Activated CD4-positive, CD25-positive, alpha-beta regulatory T cell treated with anti-CD3 and anti-CD28 coated beads, Interleukin-2, amount 50 U/mL, for 72 hours (primary cell): ENCODE measurements around the gene PTPRN2.

ENCODE experiments used
- DNase-seq: peaks from one replicate; pipeline ENCODE4 v3.0.0; 2021

The PTPRN2 gene

GRCh38 chr7:157658851-157659412 lies 928.7 kb downstream of the PTPRN2 start:
- no peak for DNase-seq

- no peak for DNase-seq
These were observed 929.6 kb downstream of the PTPRN2 start for GRCh38 chr7:157657741-157658740.

DNA sequence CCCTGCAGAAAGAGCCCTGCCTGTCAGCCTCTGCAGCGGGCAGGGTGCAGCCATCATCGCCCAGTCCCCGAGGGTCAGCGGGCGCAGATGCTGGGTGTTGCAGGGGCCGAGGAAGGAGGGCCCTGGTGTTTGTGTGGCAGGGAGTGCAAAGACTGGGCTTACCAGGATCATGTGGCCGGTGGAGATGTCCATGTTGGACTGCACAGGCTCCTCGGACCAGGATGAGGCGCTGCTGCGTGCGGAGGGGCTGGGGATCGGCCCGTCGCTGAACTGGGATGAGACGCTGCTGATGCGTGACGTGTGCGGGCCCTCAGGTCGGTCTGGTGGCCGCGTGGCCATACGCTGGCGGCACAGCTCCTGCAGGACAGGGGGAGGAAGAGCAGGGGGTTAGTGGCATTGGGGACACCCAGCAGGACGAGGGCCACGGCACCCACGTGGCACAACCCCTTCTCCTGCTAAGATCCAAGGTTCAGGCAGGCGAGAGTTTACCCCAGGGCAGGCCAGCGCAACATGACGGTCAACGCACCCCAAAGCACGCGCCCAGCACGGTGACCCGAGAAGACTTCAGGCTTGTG lies 931.3 kb downstream of the PTPRN2 start:
- DNase-seq: no peak

- DNase-seq: no peak
These were observed 933.3 kb downstream of the PTPRN2 start for GRCh38 chr7:157654350-157654749.

DNA sequence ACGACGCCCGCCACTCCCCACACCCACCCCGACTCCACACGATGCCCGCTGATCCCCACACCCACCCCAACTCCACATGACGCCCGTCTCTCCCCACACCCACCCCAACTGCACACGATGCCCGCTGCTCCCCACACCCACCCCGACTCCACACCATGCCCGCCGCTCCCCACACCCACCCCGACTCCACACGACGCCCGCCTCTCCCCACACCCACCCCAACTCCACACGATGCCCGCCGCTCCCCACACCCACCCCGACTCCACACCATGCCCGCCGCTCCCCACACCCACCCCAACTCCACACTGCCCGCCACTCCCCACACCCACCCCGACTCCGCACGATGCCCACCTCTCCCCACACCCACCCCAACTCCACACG lies 933.8 kb downstream of the PTPRN2 start:
- no peak for DNase-seq

DNA sequence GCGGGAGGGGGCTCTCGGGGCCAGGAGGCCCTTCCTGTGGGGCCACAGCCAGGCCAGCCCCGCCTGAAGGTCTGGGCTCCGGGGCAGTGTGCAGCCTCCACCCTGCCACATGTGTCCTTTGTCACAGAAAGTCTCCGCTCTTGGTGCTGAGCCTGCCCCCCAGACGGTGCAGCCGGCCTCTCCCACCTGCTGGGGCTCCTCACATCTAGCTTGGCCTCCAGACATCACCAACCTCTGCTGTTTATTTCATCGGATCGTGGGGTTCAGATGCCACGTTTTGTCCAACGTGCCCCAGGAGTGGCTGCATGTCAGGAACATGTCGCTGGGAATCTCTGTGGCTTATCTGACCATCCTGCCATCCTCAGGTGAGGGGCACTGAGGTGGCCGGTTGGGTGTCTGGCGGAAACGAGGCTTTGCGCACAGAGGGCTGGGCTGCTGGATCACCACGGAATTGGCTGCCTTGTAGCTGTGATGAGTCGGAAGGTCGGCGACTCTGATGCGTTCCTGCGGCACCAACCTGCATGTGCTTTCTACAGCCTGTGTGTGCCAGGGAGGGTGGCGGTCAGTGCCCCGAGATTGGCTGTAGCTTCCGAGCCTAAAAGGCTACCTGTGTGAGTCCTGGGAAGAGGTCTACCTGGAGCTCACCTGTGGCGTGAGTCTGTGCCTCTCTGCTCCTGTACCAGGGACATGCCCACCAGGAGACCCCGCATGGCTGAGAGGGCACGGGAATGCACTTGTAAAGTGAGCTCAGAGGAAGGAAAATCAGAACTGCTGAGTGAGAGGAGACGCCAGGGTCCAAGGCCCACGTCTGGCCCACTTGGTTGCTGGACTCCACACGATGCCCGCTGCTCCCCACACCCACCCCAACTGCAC lies 934.4 kb downstream of the PTPRN2 start:
- no peak for DNase-seq

DNA sequence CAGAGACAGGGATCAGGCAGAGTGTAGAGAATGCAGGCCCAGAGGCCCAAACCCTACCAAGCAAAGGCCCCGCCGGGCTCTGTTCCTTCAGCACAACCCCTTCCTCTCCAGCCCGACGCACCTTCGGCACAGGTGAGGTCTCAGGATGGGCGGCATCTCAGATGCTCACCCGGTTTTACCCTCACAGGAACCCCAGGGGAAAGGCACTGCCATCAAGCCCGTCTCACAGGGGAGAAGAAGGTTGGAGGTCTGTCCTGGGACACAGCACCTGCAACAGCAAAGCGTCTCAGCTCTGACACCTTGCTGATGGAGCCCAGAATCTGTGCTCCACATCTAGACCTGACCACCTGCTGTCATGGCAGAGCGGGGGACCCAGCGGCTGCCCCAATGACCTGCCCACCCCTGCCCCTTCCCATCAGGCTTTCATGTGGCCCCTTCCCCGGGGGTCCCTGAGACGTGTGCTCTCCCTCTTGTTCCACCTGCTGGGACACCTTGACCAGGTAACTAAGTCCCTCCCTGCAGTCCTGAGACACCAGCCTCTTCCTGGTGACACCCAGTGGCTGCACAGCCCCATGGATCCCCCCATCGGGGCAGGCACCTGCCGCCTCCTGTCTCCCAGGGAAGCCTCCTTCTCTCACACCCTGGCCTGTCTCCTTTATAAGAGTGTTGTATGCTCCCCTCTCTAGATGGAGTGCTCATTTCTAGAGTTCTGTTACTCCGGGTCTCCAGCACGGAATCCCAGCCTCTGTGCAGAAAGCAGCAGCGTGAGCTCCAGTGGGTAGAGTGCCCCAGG lies 935.3 kb downstream of the PTPRN2 start:
- no peak for DNase-seq

- DNase-seq: no peak
These were observed 936.1 kb downstream of the PTPRN2 start for GRCh38 chr7:157651366-157652160.

DNA sequence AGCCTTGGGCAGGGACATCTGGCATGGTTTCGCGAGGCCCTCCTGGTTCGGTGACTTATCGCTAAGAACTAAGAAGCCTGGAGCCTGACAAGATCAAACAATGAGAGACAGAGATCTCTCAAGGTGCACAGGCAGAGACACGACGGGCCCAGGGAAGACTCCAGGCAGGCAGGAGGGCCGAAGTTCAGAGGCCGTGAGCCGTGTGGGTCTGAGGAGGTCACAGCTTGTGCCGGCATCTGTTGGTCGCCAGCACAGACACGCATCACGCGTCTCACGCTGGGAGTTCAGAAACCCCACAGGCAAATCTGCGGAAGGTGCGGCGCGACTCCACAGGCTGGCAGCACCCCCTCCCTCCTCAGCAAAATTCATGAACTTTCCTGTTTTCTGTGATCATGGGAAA lies 936.8 kb downstream of the PTPRN2 start:
- DNase-seq: no peak

- no peak for DNase-seq
These were observed 937.4 kb downstream of the PTPRN2 start for GRCh38 chr7:157650131-157650631.

DNA sequence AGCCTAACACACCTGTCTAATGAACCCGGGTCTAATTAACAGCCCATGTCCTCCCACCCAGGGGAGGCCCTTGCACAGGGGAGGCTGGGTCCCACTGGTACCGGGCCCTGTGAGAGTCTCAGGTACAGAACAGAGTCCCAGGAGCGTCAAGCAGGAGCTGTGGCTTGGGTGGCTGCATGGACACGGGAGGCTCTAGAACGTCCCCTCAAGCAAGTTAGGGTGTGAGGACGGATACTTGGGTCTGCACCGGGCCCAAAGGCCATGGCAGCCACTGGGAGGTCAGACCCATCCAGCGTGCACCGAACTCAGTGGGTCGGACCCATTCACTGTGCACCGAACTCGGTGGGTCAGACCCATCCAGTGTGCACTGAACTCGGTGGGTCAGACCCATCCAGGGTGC lies 941.1 kb downstream of the PTPRN2 start:
- no peak for DNase-seq

DNA sequence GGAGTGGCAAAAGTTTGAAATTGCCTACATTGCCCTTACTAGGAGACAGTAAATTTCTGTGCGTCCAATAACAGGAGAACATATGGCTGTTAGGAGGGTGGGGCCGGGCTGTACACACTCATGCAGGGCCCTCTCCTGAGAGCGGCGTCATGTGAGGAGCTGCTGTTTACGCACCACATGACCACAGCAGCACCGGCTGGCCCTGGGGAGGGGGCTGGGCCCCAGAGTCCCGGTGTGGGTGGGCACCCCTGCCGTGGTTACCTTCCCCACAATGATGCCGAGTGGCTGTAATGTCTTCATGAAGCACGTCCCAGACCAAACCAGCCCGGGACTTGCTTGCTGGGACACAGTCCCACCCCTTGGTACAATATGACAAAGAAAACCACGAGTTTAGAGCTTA lies 942.1 kb downstream of the PTPRN2 start:
- DNase-seq: no peak

- no peak for DNase-seq
These were observed 942.7 kb downstream of the PTPRN2 start for GRCh38 chr7:157644946-157645345.

GRCh38 chr7:157643525-157643970 lies 944.1 kb downstream of the PTPRN2 start:
- no peak for DNase-seq

DNA sequence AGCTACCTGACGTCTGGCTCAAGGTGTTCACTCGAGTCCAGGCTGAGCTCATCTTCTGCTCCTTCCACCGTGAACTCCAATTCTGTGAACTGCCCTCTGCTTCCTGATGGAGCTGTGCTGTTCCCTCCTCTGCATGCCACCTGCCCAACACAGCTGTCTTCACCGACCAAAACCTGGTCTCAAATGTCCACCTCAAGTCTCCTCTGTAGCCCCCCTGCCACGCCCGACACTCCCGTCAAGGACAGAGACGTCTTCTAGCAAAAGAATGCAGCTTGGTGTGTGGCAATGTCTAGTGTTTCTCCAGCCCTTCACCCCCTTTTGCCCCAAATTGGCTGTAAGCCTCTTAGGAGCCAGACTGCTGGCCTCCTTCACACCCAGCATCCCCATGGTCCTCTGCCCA lies 945.8 kb downstream of the PTPRN2 start:
- no peak for DNase-seq

DNA sequence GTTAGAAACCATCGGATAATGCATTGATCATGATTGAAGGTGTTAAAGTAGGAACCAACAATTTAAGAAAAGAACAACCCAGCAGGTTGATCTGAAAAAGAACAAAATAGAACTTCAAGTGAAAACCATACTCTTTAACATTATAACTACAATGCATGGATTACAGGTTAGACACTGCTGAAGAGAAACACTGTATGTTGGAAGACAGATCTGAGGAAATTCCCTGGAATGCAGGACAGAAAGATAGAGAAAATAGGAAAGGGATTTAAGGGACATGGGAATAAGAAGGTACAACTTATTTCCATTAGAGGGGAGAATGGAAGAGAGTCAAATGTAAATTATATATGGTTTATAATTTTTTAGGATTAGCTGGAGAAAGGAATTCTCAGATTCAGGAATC lies 947.5 kb downstream of the PTPRN2 start:
- DNase-seq: no peak

- no peak for DNase-seq
These were observed 949.1 kb downstream of the PTPRN2 start for GRCh38 chr7:157638563-157638962.

DNA sequence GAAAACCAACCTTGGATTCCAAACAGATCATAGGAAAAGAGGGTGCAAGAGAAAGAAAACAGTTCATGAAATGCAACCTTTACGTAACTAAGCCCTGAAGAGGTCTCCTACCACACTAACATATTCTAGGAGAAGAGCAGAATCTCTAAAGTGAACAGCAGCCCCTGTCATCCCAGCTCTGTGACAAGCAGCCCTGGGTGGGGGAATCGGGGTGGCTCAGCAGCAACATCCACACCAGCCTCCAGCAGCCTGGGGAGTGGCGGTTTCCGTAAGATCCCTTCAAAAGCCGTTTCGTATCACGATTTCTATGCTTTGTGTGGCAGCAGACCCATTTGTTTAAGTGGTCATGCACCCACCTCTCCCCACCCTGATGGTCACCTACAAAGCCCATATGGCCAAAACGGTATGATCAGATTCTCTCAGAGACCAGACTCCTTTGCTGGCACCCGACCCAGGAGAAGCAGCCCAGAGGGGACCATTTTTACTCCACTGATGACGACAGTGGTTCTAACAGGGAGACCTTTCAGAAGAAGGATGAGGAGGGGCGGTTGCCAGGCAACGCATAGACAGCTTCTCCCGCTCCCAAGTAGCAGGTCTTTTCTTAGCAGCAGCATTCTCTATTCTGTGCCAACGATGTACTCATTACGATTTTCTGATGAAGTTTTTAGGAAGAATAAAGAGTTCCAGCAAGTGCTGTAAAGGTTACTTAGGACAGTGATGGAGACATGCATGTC lies 950.2 kb downstream of the PTPRN2 start:
- DNase-seq: no peak

- no peak for DNase-seq
These were observed 952.0 kb downstream of the PTPRN2 start for GRCh38 chr7:157635669-157636068.

GRCh38 chr7:157635148-157635500 lies 952.5 kb downstream of the PTPRN2 start:
- no peak for DNase-seq
